ENCODE data around the gene MPHOSPH8.

GRCh38 chr13:19606152-19606551 lies 27.3 kb upstream of the MPHOSPH8 start:
- TF ChIP-seq CTCF (conservative IDR thresholded peaks at IDR 0.05) (no peak), ZFX (IDR thresholded peaks at IDR 0.05) (no peak)
